GM23338 (cell line): Measurements from ENCODE around the gene CYB5A. TPM values are rescaled to one million over a fixed set of nuclear protein-coding genes. Genes with fewer than 3 reads are reported as not detected.

Experiments
- ATAC-seq: fragments of 200-7000 bp; cut with Tn5 transposase; 3 replicates; pipeline ENCODE4 v1.9.1; 2020
- DNase-seq: peaks from one replicate; pipeline ENCODE4 v3.0.0-alpha.2; 2015; ENCODE audit warnings: low spot score
- H2AFZ ChIP-seq: fragments of 200-600 bp; sonication (generic); 2 replicates; pipeline ENCODE4 v1.8.0; 2016; ENCODE audit warnings: antibody characterized with exemption, mild to moderate bottlenecking, moderate library complexity
- H3F3A ChIP-seq: fragments of 200-600 bp; sonication (generic); replicated peaks from 2 replicates; pipeline ENCODE4 v1.8.0; 2017; ENCODE audit warnings: antibody characterized with exemption, mixed run types, low read depth
- H3K27ac ChIP-seq: fragments of 200-600 bp; sonication (generic); 2 replicates; pipeline ENCODE4 v1.6.1; 2016; ENCODE audit warnings: low read depth
- H3K27me3 ChIP-seq: fragments of 200-600 bp; sonication (generic); 2 replicates; pipeline ENCODE4 v1.8.0; 2016; ENCODE audit warnings: mild to moderate bottlenecking, mixed run types, moderate library complexity; ENCODE audit not compliant: insufficient read depth
- H3K36me3 ChIP-seq: fragments of 200-600 bp; sonication (generic); 2 replicates; pipeline ENCODE4 v1.8.0; 2016; ENCODE audit warnings: mild to moderate bottlenecking; ENCODE audit not compliant: insufficient read depth
- H3K4me1 ChIP-seq: fragments of 200-600 bp; sonication (generic); 2 replicates; pipeline ENCODE4 v1.8.0; 2016; ENCODE audit warnings: mild to moderate bottlenecking, moderate library complexity; ENCODE audit not compliant: insufficient read depth
- H3K4me2 ChIP-seq: fragments of 200-600 bp; sonication (generic); 2 replicates; pipeline ENCODE4 v1.7.1; 2017; ENCODE audit warnings: mixed run types
- H3K4me3 ChIP-seq: fragments of 200-600 bp; sonication (generic); 2 replicates; pipeline ENCODE4 v1.6.1; 2016; ENCODE audit warnings: mixed run types
- H3K79me2 ChIP-seq: fragments of 200-600 bp; sonication (generic); replicated peaks from 2 replicates; pipeline ENCODE4 v1.8.0; 2017; ENCODE audit warnings: mild to moderate bottlenecking; ENCODE audit not compliant: insufficient read depth
- H3K9me2 ChIP-seq: fragments of 200-600 bp; sonication (generic); 2 replicates; pipeline ENCODE4 v1.8.0; 2017; ENCODE audit not compliant: insufficient read depth
- H4K20me1 ChIP-seq: fragments of 200-600 bp; sonication (generic); replicated peaks from 2 replicates; pipeline ENCODE4 v1.8.0; 2017; ENCODE audit warnings: mild to moderate bottlenecking; ENCODE audit not compliant: insufficient read depth
- H3K27ac Mint-ChIP-seq: 2 replicates; pipeline ENCODE4 v1.8.0; 2020; ENCODE audit warnings: inconsistent platforms, mild to moderate bottlenecking, moderate library complexity, mixed read lengths
- H3K27me3 Mint-ChIP-seq: 3 replicates; pipeline ENCODE4 v1.8.0; 2022; ENCODE audit warnings: low read depth, mild to moderate bottlenecking, moderate library complexity, mixed read lengths, inconsistent platforms; ENCODE audit not compliant: insufficient read depth, poor library complexity
- H3K36me3 Mint-ChIP-seq: 3 replicates; pipeline ENCODE4 v1.8.0; 2021; ENCODE audit warnings: low read depth, mild to moderate bottlenecking, inconsistent platforms, moderate library complexity, mixed read lengths
- H3K4me1 Mint-ChIP-seq: 3 replicates; pipeline ENCODE4 v1.8.0; 2020; ENCODE audit warnings: mild to moderate bottlenecking, inconsistent platforms, mixed read lengths
- H3K4me3 Mint-ChIP-seq: 3 replicates; pipeline ENCODE4 v1.8.0; 2021; ENCODE audit warnings: moderate library complexity, mild to moderate bottlenecking, inconsistent platforms, mixed read lengths
- H3K9me3 Mint-ChIP-seq: 3 replicates; pipeline ENCODE4 v1.8.0; 2020; ENCODE audit warnings: moderate library complexity, mild to moderate bottlenecking, inconsistent platforms, mixed read lengths
- EZH2phosphoT487 ChIP-seq: fragments of 200-600 bp; sonication (generic); IDR thresholded peaks from one replicate; pipeline ENCODE4 v1.8.1; 2018; ENCODE audit warnings: antibody characterized with exemption; ENCODE audit not compliant: unreplicated experiment
- STAT1 ChIP-seq: IDR thresholded peaks from one replicate; pipeline ENCODE4 v1.6.1; 2016; ENCODE audit warnings: antibody characterized with exemption; ENCODE audit not compliant: unreplicated experiment
- polyA plus RNA-seq: library from polyadenylated mRNA; unstranded; fragments of >200 nt; fragmentation: Nextera tagmentation; extraction: Ambion mirVana; gene quantifications from 2 replicates; pipeline ENCODE4 v1.2.1, GENCODE V29; 2016
- total RNA-seq: library from RNA; depleted of rRNA; stranded (reverse); fragments of >200 nt; shearing (Covaris generic); gene quantifications from 2 replicates; pipeline ENCODE4 v1.2.3, GENCODE V29; 2014
- TF ChIP-seq, protein P1 (sequence below): fragments of 250-450 bp; sonication (Bioruptor Pico); IDR thresholded peaks from 2 replicates; pipeline ENCODE4 v1.5.0; 2020; ENCODE audit warnings: mild to moderate bottlenecking, moderate library complexity
- TF ChIP-seq, protein P2 (sequence below), 2 experiments: fragments of 200-600 bp in 1 of 2; sonication (generic) in 1 of 2; conservative IDR thresholded peaks; 2 replicates each; pipeline versions ENCODE4 v1.5.1 to v1.6.1; 2016 to 2017; ENCODE audit warnings: antibody characterized with exemption in 2 of 2, low read depth in 2 of 2, mild to moderate bottlenecking in 2 of 2, moderate library complexity in 1 of 2
- TF ChIP-seq, protein P3 (sequence below): IDR thresholded peaks from 2 replicates; pipeline ENCODE4 v1.6.1; 2016; ENCODE audit warnings: antibody characterized with exemption

The CYB5A gene
- total and polyA plus RNA-seq, 2 experiments from 2014 or later = 136 to 283 TPM

DNA sequence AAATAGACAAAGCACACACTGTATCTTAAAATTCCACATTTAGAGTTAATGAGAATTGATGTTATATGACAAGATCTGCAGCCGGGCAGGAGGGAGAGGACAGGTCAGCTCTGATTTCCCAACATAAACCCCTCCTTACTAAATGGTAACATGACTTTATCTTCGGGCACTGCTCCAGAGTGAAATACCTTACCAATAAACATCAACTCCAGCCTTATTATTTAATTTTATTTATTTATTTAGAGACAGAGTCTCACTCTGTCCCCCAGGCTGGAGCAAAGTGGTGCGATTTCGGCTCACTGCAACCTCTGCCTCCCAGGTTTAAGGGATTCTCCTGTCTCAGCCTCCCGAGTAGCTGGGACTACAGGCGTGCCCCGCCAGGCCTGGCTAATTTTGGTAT, 1.7 kb downstream of the CYB5A start (continued):
- TF ChIP-seq, protein P1, sequence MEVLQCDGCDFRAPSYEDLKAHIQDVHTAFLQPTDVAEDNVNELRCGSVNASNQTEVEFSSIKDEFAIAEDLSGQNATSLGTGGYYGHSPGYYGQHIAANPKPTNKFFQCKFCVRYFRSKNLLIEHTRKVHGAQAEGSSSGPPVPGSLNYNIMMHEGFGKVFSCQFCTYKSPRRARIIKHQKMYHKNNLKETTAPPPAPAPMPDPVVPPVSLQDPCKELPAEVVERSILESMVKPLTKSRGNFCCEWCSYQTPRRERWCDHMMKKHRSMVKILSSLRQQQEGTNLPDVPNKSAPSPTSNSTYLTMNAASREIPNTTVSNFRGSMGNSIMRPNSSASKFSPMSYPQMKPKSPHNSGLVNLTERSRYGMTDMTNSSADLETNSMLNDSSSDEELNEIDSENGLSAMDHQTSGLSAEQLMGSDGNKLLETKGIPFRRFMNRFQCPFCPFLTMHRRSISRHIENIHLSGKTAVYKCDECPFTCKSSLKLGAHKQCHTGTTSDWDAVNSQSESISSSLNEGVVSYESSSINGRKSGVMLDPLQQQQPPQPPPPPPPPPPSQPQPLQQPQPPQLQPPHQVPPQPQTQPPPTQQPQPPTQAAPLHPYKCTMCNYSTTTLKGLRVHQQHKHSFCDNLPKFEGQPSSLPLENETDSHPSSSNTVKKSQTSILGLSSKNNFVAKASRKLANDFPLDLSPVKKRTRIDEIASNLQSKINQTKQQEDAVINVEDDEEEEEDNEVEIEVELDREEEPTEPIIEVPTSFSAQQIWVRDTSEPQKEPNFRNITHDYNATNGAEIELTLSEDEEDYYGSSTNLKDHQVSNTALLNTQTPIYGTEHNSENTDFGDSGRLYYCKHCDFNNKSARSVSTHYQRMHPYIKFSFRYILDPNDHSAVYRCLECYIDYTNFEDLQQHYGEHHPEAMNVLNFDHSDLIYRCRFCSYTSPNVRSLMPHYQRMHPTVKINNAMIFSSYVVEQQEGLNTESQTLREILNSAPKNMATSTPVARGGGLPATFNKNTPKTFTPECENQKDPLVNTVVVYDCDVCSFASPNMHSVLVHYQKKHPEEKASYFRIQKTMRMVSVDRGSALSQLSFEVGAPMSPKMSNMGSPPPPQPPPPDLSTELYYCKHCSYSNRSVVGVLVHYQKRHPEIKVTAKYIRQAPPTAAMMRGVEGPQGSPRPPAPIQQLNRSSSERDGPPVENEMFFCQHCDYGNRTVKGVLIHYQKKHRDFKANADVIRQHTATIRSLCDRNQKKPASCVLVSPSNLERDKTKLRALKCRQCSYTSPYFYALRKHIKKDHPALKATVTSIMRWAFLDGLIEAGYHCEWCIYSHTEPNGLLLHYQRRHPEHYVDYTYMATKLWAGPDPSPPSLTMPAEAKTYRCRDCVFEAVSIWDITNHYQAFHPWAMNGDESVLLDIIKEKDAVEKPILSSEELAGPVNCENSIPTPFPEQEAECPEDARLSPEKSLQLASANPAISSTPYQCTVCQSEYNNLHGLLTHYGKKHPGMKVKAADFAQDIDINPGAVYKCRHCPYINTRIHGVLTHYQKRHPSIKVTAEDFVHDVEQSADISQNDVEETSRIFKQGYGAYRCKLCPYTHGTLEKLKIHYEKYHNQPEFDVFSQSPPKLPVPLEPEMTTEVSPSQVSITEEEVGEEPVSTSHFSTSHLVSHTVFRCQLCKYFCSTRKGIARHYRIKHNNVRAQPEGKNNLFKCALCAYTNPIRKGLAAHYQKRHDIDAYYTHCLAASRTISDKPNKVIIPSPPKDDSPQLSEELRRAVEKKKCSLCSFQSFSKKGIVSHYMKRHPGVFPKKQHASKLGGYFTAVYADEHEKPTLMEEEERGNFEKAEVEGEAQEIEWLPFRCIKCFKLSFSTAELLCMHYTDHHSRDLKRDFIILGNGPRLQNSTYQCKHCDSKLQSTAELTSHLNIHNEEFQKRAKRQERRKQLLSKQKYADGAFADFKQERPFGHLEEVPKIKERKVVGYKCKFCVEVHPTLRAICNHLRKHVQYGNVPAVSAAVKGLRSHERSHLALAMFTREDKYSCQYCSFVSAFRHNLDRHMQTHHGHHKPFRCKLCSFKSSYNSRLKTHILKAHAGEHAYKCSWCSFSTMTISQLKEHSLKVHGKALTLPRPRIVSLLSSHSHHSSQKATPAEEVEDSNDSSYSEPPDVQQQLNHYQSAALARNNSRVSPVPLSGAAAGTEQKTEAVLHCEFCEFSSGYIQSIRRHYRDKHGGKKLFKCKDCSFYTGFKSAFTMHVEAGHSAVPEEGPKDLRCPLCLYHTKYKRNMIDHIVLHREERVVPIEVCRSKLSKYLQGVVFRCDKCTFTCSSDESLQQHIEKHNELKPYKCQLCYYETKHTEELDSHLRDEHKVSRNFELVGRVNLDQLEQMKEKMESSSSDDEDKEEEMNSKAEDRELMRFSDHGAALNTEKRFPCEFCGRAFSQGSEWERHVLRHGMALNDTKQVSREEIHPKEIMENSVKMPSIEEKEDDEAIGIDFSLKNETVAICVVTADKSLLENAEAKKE (CRISPR knock-in tag) = no peak

DNA sequence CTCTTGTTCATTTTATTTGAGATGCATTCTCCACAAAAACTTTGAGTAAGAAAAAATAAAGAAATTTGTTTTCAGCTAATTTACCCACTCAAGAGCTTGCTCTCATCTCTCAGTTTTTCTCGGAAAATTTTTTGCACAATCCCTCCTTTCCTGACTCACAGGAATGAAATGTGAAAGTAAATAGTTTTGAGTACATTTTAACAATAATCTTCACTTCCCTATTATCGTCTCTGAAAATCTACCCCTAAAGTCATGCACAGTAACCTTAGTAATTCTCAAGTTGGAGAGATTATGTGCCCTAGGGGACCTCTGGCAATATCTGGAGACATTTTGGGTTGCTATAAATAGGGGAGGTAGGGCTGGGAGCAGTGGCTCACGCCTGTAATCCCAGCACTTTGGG, 2.6 kb downstream of the CYB5A start:
- no peaks in the 10 kb centered on the region for H4K20me1 ChIP-seq
- Mint-ChIP-seq H3K4me3 (no peak overlapping the region; the same call in 2 of the 3 replicates), H3K36me3 (peaks cover 18% of the 10 kb centered on the region; the same call in 2 of the 3 replicates), H3K27ac (0 out of 2 replicates have a peak overlapping the region, but pooled peaks have one; percentile 28), H3K9me3 (no peaks in the 10 kb centered on the region), H3K4me1 (peaks cover 47% of the 10 kb centered on the region), H3K27me3 (peaks cover 1% of the 10 kb centered on the region)
- DNase-seq (no peak), ATAC-seq (no peak)
- peaks cover 5% of the 10 kb centered on the region; the same call in 1 of the 2 replicates for H3K9me2 ChIP-seq
- peaks cover 69% of the 10 kb centered on the region for H3K79me2 ChIP-seq
- no peak overlapping the region for H3K4me3 ChIP-seq
- H3K4me1 ChIP-seq = peaks cover 37% of the 10 kb centered on the region
- H3K27ac ChIP-seq = 0 out of 2 replicates have a peak overlapping the region, but pooled peaks have one; percentile 13
- H3K27me3 ChIP-seq = no peaks in the 10 kb centered on the region
- no peak overlapping the region for H2AFZ ChIP-seq
- H3K36me3 ChIP-seq = no peaks in the 10 kb centered on the region; the same call in 1 of the 2 replicates
- no peak overlapping the region for H3K4me2 ChIP-seq
- 0 out of 2 replicates have a peak, but pooled peaks cover 3% of the 10 kb centered on the region for H3F3A ChIP-seq
- TF ChIP-seq, protein P2, sequence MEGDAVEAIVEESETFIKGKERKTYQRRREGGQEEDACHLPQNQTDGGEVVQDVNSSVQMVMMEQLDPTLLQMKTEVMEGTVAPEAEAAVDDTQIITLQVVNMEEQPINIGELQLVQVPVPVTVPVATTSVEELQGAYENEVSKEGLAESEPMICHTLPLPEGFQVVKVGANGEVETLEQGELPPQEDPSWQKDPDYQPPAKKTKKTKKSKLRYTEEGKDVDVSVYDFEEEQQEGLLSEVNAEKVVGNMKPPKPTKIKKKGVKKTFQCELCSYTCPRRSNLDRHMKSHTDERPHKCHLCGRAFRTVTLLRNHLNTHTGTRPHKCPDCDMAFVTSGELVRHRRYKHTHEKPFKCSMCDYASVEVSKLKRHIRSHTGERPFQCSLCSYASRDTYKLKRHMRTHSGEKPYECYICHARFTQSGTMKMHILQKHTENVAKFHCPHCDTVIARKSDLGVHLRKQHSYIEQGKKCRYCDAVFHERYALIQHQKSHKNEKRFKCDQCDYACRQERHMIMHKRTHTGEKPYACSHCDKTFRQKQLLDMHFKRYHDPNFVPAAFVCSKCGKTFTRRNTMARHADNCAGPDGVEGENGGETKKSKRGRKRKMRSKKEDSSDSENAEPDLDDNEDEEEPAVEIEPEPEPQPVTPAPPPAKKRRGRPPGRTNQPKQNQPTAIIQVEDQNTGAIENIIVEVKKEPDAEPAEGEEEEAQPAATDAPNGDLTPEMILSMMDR (conservative IDR thresholded peaks at IDR 0.05; ENCODE audit: low read depth in 2 of 2) = no peak
- TF ChIP-seq STAT1 (no peak), EZH2phosphoT487 (no peak)
- TF ChIP-seq, protein P3, sequence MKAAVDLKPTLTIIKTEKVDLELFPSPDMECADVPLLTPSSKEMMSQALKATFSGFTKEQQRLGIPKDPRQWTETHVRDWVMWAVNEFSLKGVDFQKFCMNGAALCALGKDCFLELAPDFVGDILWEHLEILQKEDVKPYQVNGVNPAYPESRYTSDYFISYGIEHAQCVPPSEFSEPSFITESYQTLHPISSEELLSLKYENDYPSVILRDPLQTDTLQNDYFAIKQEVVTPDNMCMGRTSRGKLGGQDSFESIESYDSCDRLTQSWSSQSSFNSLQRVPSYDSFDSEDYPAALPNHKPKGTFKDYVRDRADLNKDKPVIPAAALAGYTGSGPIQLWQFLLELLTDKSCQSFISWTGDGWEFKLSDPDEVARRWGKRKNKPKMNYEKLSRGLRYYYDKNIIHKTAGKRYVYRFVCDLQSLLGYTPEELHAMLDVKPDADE = no peak
- TF ChIP-seq, protein P1 (CRISPR knock-in tag) = no peak
